MG63 (cell line): ENCODE measurements around the gene GMPPB. TPM values are rescaled to one million over a fixed set of nuclear protein-coding genes. Genes with fewer than 3 reads are reported as not detected.
A peak's percentile ranks its signal among the peaks of the same experiment; 100 is the strongest.

Experiments used
- DNase-seq: peaks from one replicate; pipeline ENCODE4 v3.0.0-alpha.2; 2020
- H3K27me3 ChIP-seq: fragments of 250-450 bp; sonication (Bioruptor Pico); 2 replicates; pipeline ENCODE4 v1.5.1; 2020; ENCODE audit warnings: mild to moderate bottlenecking, moderate library complexity
- H3K36me3 ChIP-seq: fragments of 250-450 bp; sonication (Bioruptor Pico); 2 replicates; pipeline ENCODE4 v1.5.1; 2020; ENCODE audit warnings: mild to moderate bottlenecking, moderate library complexity
- H3K4me3 ChIP-seq: fragments of 250-450 bp; sonication (Bioruptor Pico); 2 replicates; pipeline ENCODE4 v1.5.1; 2020; ENCODE audit warnings: mild to moderate bottlenecking, moderate library complexity
- H3K9me3 ChIP-seq: fragments of 250-450 bp; sonication (Bioruptor Pico); 2 replicates; pipeline ENCODE4 v1.5.1; 2020; ENCODE audit warnings: mild to moderate bottlenecking, moderate library complexity
- total RNA-seq: library from RNA; depleted of rRNA; stranded (reverse); fragments of >200 nt; shearing (Covaris generic); gene quantifications from 2 replicates; pipeline ENCODE4 v1.2.3, GENCODE V29; 2014; ENCODE audit warnings: low replicate concordance; rRNA removed

Gene GMPPB
- total RNA-seq, 1 experiment from 2014 or later = 19.4 TPM

- Histone ChIP-seq H3K36me3 (no peaks in the 10 kb centered on the region), H3K9me3 (no peaks in the 10 kb centered on the region), H3K27me3 (no peaks in the 10 kb centered on the region), H3K4me3 (no peak overlapping the region)
- peak; percentile 45 for DNase-seq
Measured at GRCh38 chr3:49671291-49672288, 52.2 kb downstream of the GMPPB start.

GRCh38 chr3:49670940-49671290 lies 52.8 kb downstream of the GMPPB start:
- no peaks in the 10 kb centered on the region for H3K27me3 ChIP-seq
- H3K4me3 ChIP-seq = no peak overlapping the region
- H3K36me3 ChIP-seq = no peaks in the 10 kb centered on the region
- no peaks in the 10 kb centered on the region for H3K9me3 ChIP-seq
- DNase-seq = no peak

Other genes starting within 250 kb of the GMPPB start
- gene BSN, start 169.5 kb downstream of the GMPPB start, total RNA-seq = 0.05 and 0.23 TPM in 2 replicates
- gene APEH, start 49.6 kb downstream of the GMPPB start, total RNA-seq = 53.9 and 87.5 TPM in 2 replicates
- 0.33 TPM in 1 of 2 replicates, not detected in the other for gene MST1, start 34.5 kb downstream of the GMPPB start, total RNA-seq
- gene RNF123, start 34.4 kb downstream of the GMPPB start, total RNA-seq = 8.5 TPM in 2 replicates
- gene AMIGO3, start 4.3 kb downstream of the GMPPB start, total RNA-seq = 2.1 TPM in 1 of 2 replicates, not detected in the other
- 10.9 and 19.5 TPM in 2 replicates for gene IP6K1, start 62.6 kb upstream of the GMPPB start, total RNA-seq
- 0.10 TPM in 1 of 2 replicates, not detected in the other for gene CDHR4, start 75.9 kb upstream of the GMPPB start, total RNA-seq
- 3.2 TPM in 1 of 2 replicates, not detected in the other for gene INKA1, start 79.3 kb upstream of the GMPPB start, total RNA-seq
- 5.8 and 6.9 TPM in 2 replicates for gene UBA7, start 90.0 kb upstream of the GMPPB start, total RNA-seq
- 4.9 and 18.5 TPM in 2 replicates for gene TRAIP, start 132.6 kb upstream of the GMPPB start, total RNA-seq
- 0.20 TPM in 1 of 2 replicates, not detected in the other for gene CAMKV, start 146.0 kb upstream of the GMPPB start, total RNA-seq
- gene MST1R, start 179.9 kb upstream of the GMPPB start, total RNA-seq = 1.1 and 1.9 TPM in 2 replicates
- 10.3 and 15.6 TPM in 2 replicates for gene MON1A, start 205.9 kb upstream of the GMPPB start, total RNA-seq
- 12.9 and 13.2 TPM in 2 replicates for gene RBM6, start 216.2 kb upstream of the GMPPB start, total RNA-seq